Cardiac muscle cell (in vitro differentiated cells and primary cell): ENCODE results near the gene RAB14. TPM values are rescaled to one million over a fixed set of nuclear protein-coding genes. Genes with fewer than 3 reads are reported as not detected.
A peak's percentile ranks its signal among the peaks of the same experiment; 100 is the strongest.

ENCODE experiments used
- DNase-seq, 2 donors: peaks; one replicate each; pipeline versions ENCODE4 v3.0.0 to v3.0.0-alpha.2; 2010 to 2017; ENCODE audit warnings: low read depth in 1 of 2, low spot score in 1 of 2
- H3K27ac ChIP-seq: fragments of 200-600 bp; sonication (generic); 2 replicates; pipeline ENCODE4 v1.5.1; 2016
- H3K27me3 ChIP-seq: fragments of 200-600 bp; sonication (generic); 2 replicates; pipeline ENCODE4 v1.6.0; 2016; ENCODE audit warnings: control low read depth
- H3K36me3 ChIP-seq: fragments of 200-600 bp; sonication (generic); 2 replicates; pipeline ENCODE4 v1.5.1; 2016; ENCODE audit warnings: control low read depth
- H3K4me1 ChIP-seq: fragments of 200-600 bp; sonication (generic); 2 replicates; pipeline ENCODE4 v1.8.1; 2017; ENCODE audit warnings: low read depth, mild to moderate bottlenecking, mixed run types
- H3K4me3 ChIP-seq: fragments of 200-600 bp; sonication (generic); 2 replicates; pipeline ENCODE4 v1.5.1; 2016; ENCODE audit warnings: mild to moderate bottlenecking
- H3K9me3 ChIP-seq: fragments of 200-600 bp; sonication (generic); 2 replicates; pipeline ENCODE4 v1.5.1; 2017; ENCODE audit warnings: low read depth, mild to moderate bottlenecking, control low read depth
- CTCF ChIP-seq: IDR thresholded peaks from 2 replicates; pipeline ENCODE4 v1.5.1; 2012; ENCODE audit warnings: low read depth, mild to moderate bottlenecking, low read length
- polyA plus RNA-seq: library from polyadenylated mRNA; unstranded; fragments of >200 nt; fragmentation: Nextera tagmentation; extraction: Ambion mirVana; gene quantifications from 2 replicates; pipeline ENCODE4 v1.2.1, GENCODE V29; 2016
- total RNA-seq: library from RNA; depleted of rRNA; stranded (reverse); fragments of >200 nt; gene quantifications from 2 replicates; pipeline ENCODE4 v1.2.3, GENCODE V29; 2016

Gene RAB14
- total and polyA plus RNA-seq, 2 experiments from 2014 or later: 17.4 to 54.2 TPM

- no peak for DNase-seq
- Histone ChIP-seq H3K27me3 (no peaks in the 10 kb centered on the region), H3K9me3 (no peaks in the 10 kb centered on the region), H3K4me3 (no peak overlapping the region), H3K36me3 (no peaks in the 10 kb centered on the region), H3K27ac (no peak overlapping the region), H3K4me1 (peaks cover 64% of the 10 kb centered on the region)
- TF ChIP-seq CTCF: no peak
Measured at GRCh38 chr9:121197132-121197531, 4.5 kb downstream of the RAB14 start.

- no peak for DNase-seq
- Histone ChIP-seq H3K36me3 (no peaks in the 10 kb centered on the region), H3K4me1 (peaks cover 70% of the 10 kb centered on the region), H3K27ac (no peak overlapping the region), H3K4me3 (no peak overlapping the region), H3K9me3 (no peaks in the 10 kb centered on the region), H3K27me3 (no peaks in the 10 kb centered on the region)
- no peak for TF ChIP-seq CTCF
Measured at GRCh38 chr9:121196389-121196788, 5.3 kb downstream of the RAB14 start.

- Histone ChIP-seq H3K27ac (no peak overlapping the region), H3K4me3 (no peak overlapping the region), H3K27me3 (no peaks in the 10 kb centered on the region), H3K9me3 (no peaks in the 10 kb centered on the region), H3K4me1 (peaks cover 77% of the 10 kb centered on the region), H3K36me3 (no peaks in the 10 kb centered on the region)
- TF ChIP-seq CTCF: no peak
- DNase-seq: no peak
Measured at GRCh38 chr9:121194730-121195129, 6.9 kb downstream of the RAB14 start.

GRCh38 chr9:121192959-121193640 is 8.6 kb downstream of the RAB14 start:
- Histone ChIP-seq H3K36me3 (no peaks in the 10 kb centered on the region), H3K4me1 (peaks cover 64% of the 10 kb centered on the region), H3K9me3 (no peaks in the 10 kb centered on the region), H3K27ac (no peak overlapping the region), H3K4me3 (no peak overlapping the region), H3K27me3 (no peaks in the 10 kb centered on the region)
- TF ChIP-seq CTCF: no peak
- peak in 1 of 2 donors; percentile 24 for DNase-seq

- H3K27ac ChIP-seq: no peak overlapping the region
- H3K9me3 ChIP-seq: no peaks in the 10 kb centered on the region
- peaks cover 64% of the 10 kb centered on the region for H3K4me1 ChIP-seq
- H3K36me3 ChIP-seq: no peaks in the 10 kb centered on the region
- H3K4me3 ChIP-seq: no peak overlapping the region
- no peaks in the 10 kb centered on the region for H3K27me3 ChIP-seq
- TF ChIP-seq CTCF: no peak
- no peak for DNase-seq
Measured at GRCh38 chr9:121192518-121192917, 9.2 kb downstream of the RAB14 start.
